ENCODE data around the gene KCNH1.
"Not testable (repeated sequence)": the region's sequence is repeated elsewhere in the genome, so short reads cannot be mapped to it uniquely, and the experiment has no call there.

KCNH1 gene

GRCh38 chr1:211007830-211008229 is 126.1 kb downstream of the KCNH1 start:
- no peak for DNase-seq

GRCh38 chr1:210995931-210996330 is 138.0 kb downstream of the KCNH1 start:
- not testable (repeated sequence) for DNase-seq

GRCh38 chr1:210992837-210993236 is 141.1 kb downstream of the KCNH1 start:
- DNase-seq, result no peak

GRCh38 chr1:210989905-210990304 is 144.0 kb downstream of the KCNH1 start:
- no peak for DNase-seq

- DNase-seq, result no peak
These were observed 152.5 kb downstream of the KCNH1 start for GRCh38 chr1:210981490-210981889.

- DNase-seq, result no peak
These were observed 153.9 kb downstream of the KCNH1 start for GRCh38 chr1:210980082-210980481.

- DNase-seq, result no peak
These were observed 155.0 kb downstream of the KCNH1 start for GRCh38 chr1:210978974-210979354.

- no peak for DNase-seq
These were observed 155.5 kb downstream of the KCNH1 start for GRCh38 chr1:210978316-210978973.

- no peak for DNase-seq
These were observed 182.7 kb downstream of the KCNH1 start for GRCh38 chr1:210951279-210951678.

GRCh38 chr1:210949940-210950546 is 183.9 kb downstream of the KCNH1 start:
- DNase-seq, result peak; percentile 6

- DNase-seq, result no peak
These were observed 184.5 kb downstream of the KCNH1 start for GRCh38 chr1:210949489-210949888.

- no peak for DNase-seq
These were observed 184.9 kb downstream of the KCNH1 start for GRCh38 chr1:210949039-210949438.

- no peak for DNase-seq
These were observed 189.7 kb downstream of the KCNH1 start for GRCh38 chr1:210944252-210944651.

- DNase-seq, result no peak
These were observed 191.4 kb downstream of the KCNH1 start for GRCh38 chr1:210942513-210942912.

- DNase-seq, result no peak
These were observed 193.8 kb downstream of the KCNH1 start for GRCh38 chr1:210940081-210940617.

- no peak for DNase-seq
These were observed 195.5 kb downstream of the KCNH1 start for GRCh38 chr1:210938416-210938925.

- DNase-seq, result no peak
These were observed 196.1 kb downstream of the KCNH1 start for GRCh38 chr1:210937846-210938245.

- DNase-seq, result no peak
These were observed 198.0 kb downstream of the KCNH1 start for GRCh38 chr1:210935905-210936304.

- no peak for DNase-seq
These were observed 201.8 kb downstream of the KCNH1 start for GRCh38 chr1:210932104-210932503.

- no peak for DNase-seq
These were observed 211.3 kb downstream of the KCNH1 start for GRCh38 chr1:210922666-210923065.

- DNase-seq, result no peak
These were observed 212.9 kb downstream of the KCNH1 start for GRCh38 chr1:210920716-210921694.

GRCh38 chr1:210920258-210920657 is 213.7 kb downstream of the KCNH1 start:
- no peak for DNase-seq

- DNase-seq, result no peak
These were observed 215.1 kb downstream of the KCNH1 start for GRCh38 chr1:210918893-210919292.

Measured in NCI-H1694 (cell line).